ENCODE measurements around the gene MCUR1.
"Not testable (repeated sequence)": the region's sequence is repeated elsewhere in the genome, so short reads cannot be mapped to it uniquely, and the experiment has no call there.

Gene MCUR1

GRCh38 chr6:13776602-13777001, 37.8 kb downstream of the MCUR1 start:
- DNase-seq (ENCODE audit: low read depth in 2 of 2): no peak

GRCh38 chr6:13775466-13775865, 38.9 kb downstream of the MCUR1 start:
- DNase-seq (ENCODE audit: low read depth in 2 of 2): not testable (repeated sequence)

- DNase-seq (ENCODE audit: low read depth in 2 of 2): not testable (repeated sequence)
Observed at GRCh38 chr6:13772358-13773030, 41.9 kb downstream of the MCUR1 start.

GRCh38 chr6:13769655-13770053, 44.7 kb downstream of the MCUR1 start:
- DNase-seq (ENCODE audit: low read depth in 2 of 2): no peak

GRCh38 chr6:13769034-13769654, 45.2 kb downstream of the MCUR1 start:
- no peak for DNase-seq (ENCODE audit: low read depth in 2 of 2)

- DNase-seq (ENCODE audit: low read depth in 2 of 2): no peak
Observed at GRCh38 chr6:13767121-13767808, 47.1 kb downstream of the MCUR1 start.

- no peak for DNase-seq (ENCODE audit: low read depth in 2 of 2)
Observed at GRCh38 chr6:13766201-13766634, 48.1 kb downstream of the MCUR1 start.

GRCh38 chr6:13765570-13765969, 48.8 kb downstream of the MCUR1 start:
- no peak for DNase-seq (ENCODE audit: low read depth in 2 of 2)

GRCh38 chr6:13764996-13765395, 49.4 kb downstream of the MCUR1 start:
- no peak for DNase-seq (ENCODE audit: low read depth in 2 of 2)

GRCh38 chr6:13763740-13764381, 50.5 kb downstream of the MCUR1 start:
- no peak for DNase-seq (ENCODE audit: low read depth in 2 of 2)

- no peak for DNase-seq (ENCODE audit: low read depth in 2 of 2)
Observed at GRCh38 chr6:13762611-13763441, 51.5 kb downstream of the MCUR1 start.

GRCh38 chr6:13761361-13762036, 52.9 kb downstream of the MCUR1 start:
- no peak for DNase-seq (ENCODE audit: low read depth in 2 of 2)

GRCh38 chr6:13760307-13761304, 53.8 kb downstream of the MCUR1 start:
- no peak for DNase-seq (ENCODE audit: low read depth in 2 of 2)

GRCh38 chr6:13759025-13759424, 55.3 kb downstream of the MCUR1 start:
- DNase-seq (ENCODE audit: low read depth in 2 of 2): no peak

- no peak for DNase-seq (ENCODE audit: low read depth in 2 of 2)
Observed at GRCh38 chr6:13754644-13755043, 59.7 kb downstream of the MCUR1 start.

- no peak for DNase-seq (ENCODE audit: low read depth in 2 of 2)
Observed at GRCh38 chr6:13743736-13744127, 70.6 kb downstream of the MCUR1 start.

- no peak for DNase-seq (ENCODE audit: low read depth in 2 of 2)
Observed at GRCh38 chr6:13742961-13743735, 71.2 kb downstream of the MCUR1 start.

GRCh38 chr6:13741365-13741764, 73.0 kb downstream of the MCUR1 start:
- DNase-seq (ENCODE audit: low read depth in 2 of 2): no peak

Data from stimulated activated CD4-positive, alpha-beta T cell treated with anti-CD3 and anti-CD28 coated beads, Interleukin-1b, Interleukin-23, amount 100 ng/mL, for 1 hour (primary cell).